Fibroblast of lung (primary cell): Measurements from ENCODE around the gene PACSIN2. TPM values are rescaled to one million over a fixed set of nuclear protein-coding genes. Genes with fewer than 3 reads are reported as not detected.
A peak's percentile ranks its signal among the peaks of the same experiment; 100 is the strongest.
"Not testable (repeated sequence)": the region's sequence is repeated elsewhere in the genome, so short reads cannot be mapped to it uniquely, and the experiment has no call there.

Experiments used
- DNase-seq, 2 donors: peaks; one replicate each; pipeline versions ENCODE4 v3.0.0 to v3.0.0-alpha.2; 2010; ENCODE audit warnings: low read depth in 2 of 2
- H2AFZ ChIP-seq: 2 replicates; pipeline ENCODE4 v1.5.1; 2012; ENCODE audit warnings: low read length, control low read depth, inconsistent platforms
- H3K27ac ChIP-seq: 2 replicates; pipeline ENCODE4 v1.5.1; 2011; ENCODE audit warnings: low read length, control low read depth; ENCODE audit not compliant: insufficient read depth
- H3K27me3 ChIP-seq: 2 replicates; pipeline ENCODE4 v1.5.1; 2011; ENCODE audit warnings: mild to moderate bottlenecking, low read length; ENCODE audit not compliant: control insufficient read depth, insufficient read depth
- H3K36me3 ChIP-seq: 2 replicates; pipeline ENCODE4 v1.5.1; 2011; ENCODE audit warnings: low read length; ENCODE audit not compliant: control insufficient read depth, insufficient read depth
- H3K4me1 ChIP-seq: 2 replicates; pipeline ENCODE4 v1.5.1; 2011; ENCODE audit warnings: low read length; ENCODE audit not compliant: control insufficient read depth, insufficient read depth; ENCODE audit errors: extremely low read depth
- H3K4me2 ChIP-seq: 2 replicates; pipeline ENCODE4 v1.5.1; 2011; ENCODE audit warnings: low read length, control low read depth; ENCODE audit not compliant: insufficient read depth; ENCODE audit errors: extremely low read depth
- H3K4me3 ChIP-seq, 4 experiments: fragments of 200-600 bp in 1 of 4; sonication (generic) in 1 of 4; replicated peaks in 1 of 4; 2 replicates each; pipeline ENCODE4 v1.5.1; 2011 to 2016; ENCODE audit warnings: low read length in 4 of 4, low read depth in 3 of 4, mild to moderate bottlenecking in 3 of 4, control low read depth in 2 of 4, inconsistent platforms in 1 of 4, mixed read lengths in 1 of 4; ENCODE audit not compliant: insufficient read depth in 1 of 4; ENCODE audit errors: control extremely low read depth in 1 of 4
- H3K79me2 ChIP-seq: 2 replicates; pipeline ENCODE4 v1.5.1; 2012; ENCODE audit warnings: mild to moderate bottlenecking, low read length, inconsistent platforms; ENCODE audit not compliant: control insufficient read depth, insufficient read depth
- H3K9ac ChIP-seq: 2 replicates; pipeline ENCODE4 v1.5.1; 2011; ENCODE audit warnings: mild to moderate bottlenecking, low read length, control low read depth; ENCODE audit not compliant: insufficient read depth
- H3K9me3 ChIP-seq: 2 replicates; pipeline ENCODE4 v1.5.1; 2012; ENCODE audit warnings: low read depth, low read length; ENCODE audit not compliant: control insufficient read depth, insufficient read depth
- H4K20me1 ChIP-seq: 2 replicates; pipeline ENCODE4 v1.5.1; 2011; ENCODE audit warnings: low read length; ENCODE audit not compliant: control insufficient read depth, insufficient read depth; ENCODE audit errors: extremely low read depth
- CTCF ChIP-seq, 2 donors: IDR thresholded peaks in 1 of 2; conservative IDR thresholded peaks in 1 of 2; 1 replicate in 1 of 2; 2 replicates in 1 of 2; pipeline ENCODE4 v1.5.1; 2011 to 2012; ENCODE audit warnings: low read length in 2 of 2, control low read depth in 1 of 2, inconsistent platforms in 1 of 2, low read depth in 1 of 2, mild to moderate bottlenecking in 1 of 2
- EZH2 ChIP-seq: IDR thresholded peaks from 2 replicates; pipeline ENCODE4 v1.5.1; 2012; ENCODE audit warnings: low read length, control low read depth, mild to moderate bottlenecking; ENCODE audit errors: missing control alignments
- polyA plus RNA-seq, 2 donors: library from polyadenylated mRNA; depleted of rRNA in 1 of 2; stranded (reverse) in 1 of 2; unstranded in 1 of 2; fragments of >200 nt; gene quantifications; 2 replicates each; pipeline ENCODE4 v1.2.1, GENCODE V29; 2011 to 2012; ENCODE audit warnings: missing spikeins in 1 of 2
- total RNA-seq: library from RNA; depleted of rRNA; stranded (reverse); fragments of >200 nt; gene quantifications from 2 replicates; pipeline ENCODE4 v1.2.1, GENCODE V29; 2014

PACSIN2 gene
- total and polyA plus RNA-seq, 2 donors (not counting 1 experiment from before 2014, with no cell fraction given): 30.1 to 41.4 TPM

GRCh38 chr22:42996646-42997365 is 18.1 kb downstream of the PACSIN2 start:
- Histone ChIP-seq H3K9ac (no peak overlapping the region), H3K79me2 (peaks cover 80% of the 10 kb centered on the region), H3K27me3 (no peaks in the 10 kb centered on the region), H4K20me1 (no peaks in the 10 kb centered on the region), H3K9me3 (no peaks in the 10 kb centered on the region), H3K4me2 (no peak overlapping the region), H3K36me3 (no peaks in the 10 kb centered on the region), H2AFZ (no peak overlapping the region), H3K4me3 (no peak overlapping the region), H3K4me1 (peaks cover 45% of the 10 kb centered on the region), H3K27ac (no peak overlapping the region)
- TF ChIP-seq EZH2: no peak
- no peak for TF ChIP-seq CTCF (conservative IDR thresholded peaks at IDR 0.05 in 1 of 2, IDR thresholded peaks at IDR 0.05 in 1 of 2; ENCODE audit: low read depth in 1 of 2, low read length in 2 of 2)
- DNase-seq: peak in 1 of 2 donors; percentile 75

GRCh38 chr22:42995654-42996053 is 19.3 kb downstream of the PACSIN2 start:
- peak overlapping the region; percentile 67 for H3K27ac ChIP-seq
- peaks cover 42% of the 10 kb centered on the region for H3K4me1 ChIP-seq
- DNase-seq, H3K9ac ChIP-seq, H3K36me3 ChIP-seq, H2AFZ ChIP-seq, H3K9me3 ChIP-seq, H4K20me1 ChIP-seq, H3K27me3 ChIP-seq: not testable (repeated sequence)
- H3K79me2 ChIP-seq: peaks cover 78% of the 10 kb centered on the region
- peak overlapping the region; percentile 80 for H3K4me2 ChIP-seq
- peak overlapping the region in 1 of 4 experiments; percentile 33 for H3K4me3 ChIP-seq

GRCh38 chr22:42994917-42995562 is 19.9 kb downstream of the PACSIN2 start:
- H3K4me3 ChIP-seq: peak overlapping the region; percentile 3 to 33 (median 19)
- no peaks in the 10 kb centered on the region for H3K9me3 ChIP-seq
- DNase-seq: peak; percentile 94 to 97
- peak overlapping the region; percentile 67 for H3K27ac ChIP-seq
- H3K36me3 ChIP-seq: no peaks in the 10 kb centered on the region
- H3K27me3 ChIP-seq: no peaks in the 10 kb centered on the region
- peak overlapping the region; percentile 80 for H3K4me2 ChIP-seq
- no peak overlapping the region for H3K9ac ChIP-seq
- H3K79me2 ChIP-seq: peaks cover 78% of the 10 kb centered on the region
- H4K20me1 ChIP-seq: peaks cover 3% of the 10 kb centered on the region
- peaks cover 43% of the 10 kb centered on the region for H3K4me1 ChIP-seq
- H2AFZ ChIP-seq: no peak overlapping the region
- no peak for TF ChIP-seq CTCF (conservative IDR thresholded peaks at IDR 0.05 in 1 of 2, IDR thresholded peaks at IDR 0.05 in 1 of 2; ENCODE audit: low read depth in 1 of 2, low read length in 2 of 2)
- TF ChIP-seq EZH2: no peak
